ENCODE data around the gene DDX3Y. TPM values are rescaled to one million over a fixed set of nuclear protein-coding genes. Genes with fewer than 3 reads are reported as not detected.

The DDX3Y gene
- total RNA-seq, 1 donor from 2014 or later: 54.0 TPM

GRCh38 chrY:12905517-12905872 lies 827 bp downstream of the DDX3Y start:
- Mint-ChIP-seq H3K27ac (ENCODE audit: unreplicated experiment) (peak overlapping the region; percentile 98), H3K4me3 (ENCODE audit: unreplicated experiment) (peak overlapping the region; percentile 95), H3K27me3 (ENCODE audit: unreplicated experiment) (peaks cover 3% of the 10 kb centered on the region), H3K36me3 (ENCODE audit: unreplicated experiment) (no peaks in the 10 kb centered on the region), H3K9me3 (ENCODE audit: unreplicated experiment) (peaks cover 6% of the 10 kb centered on the region), H3K4me1 (ENCODE audit: low read depth, unreplicated experiment) (peaks cover 7% of the 10 kb centered on the region)
- DNase-seq: peak; percentile 52
- no peak for TF ChIP-seq CTCF (IDR thresholded peaks at IDR 0.05; ENCODE audit: partially characterized antibody, unreplicated experiment)

- no peaks in the 10 kb centered on the region for H3K36me3 Mint-ChIP-seq (ENCODE audit: unreplicated experiment)
- peaks cover 7% of the 10 kb centered on the region for H3K4me1 Mint-ChIP-seq (ENCODE audit: low read depth, unreplicated experiment)
- H3K4me3 Mint-ChIP-seq (ENCODE audit: unreplicated experiment): peak overlapping the region; percentile 95
- H3K9me3 Mint-ChIP-seq (ENCODE audit: unreplicated experiment): peaks cover 6% of the 10 kb centered on the region
- no peak for DNase-seq
- peaks cover 3% of the 10 kb centered on the region for H3K27me3 Mint-ChIP-seq (ENCODE audit: unreplicated experiment)
- H3K27ac Mint-ChIP-seq (ENCODE audit: unreplicated experiment): peak overlapping the region; percentile 98
- no peak for TF ChIP-seq CTCF (IDR thresholded peaks at IDR 0.05; ENCODE audit: partially characterized antibody, unreplicated experiment)
Observed at GRCh38 chrY:12905895-12906294, 1.2 kb downstream of the DDX3Y start.

- Mint-ChIP-seq H3K4me1 (ENCODE audit: low read depth, unreplicated experiment) (no peaks in the 10 kb centered on the region), H3K36me3 (ENCODE audit: unreplicated experiment) (peaks cover 4% of the 10 kb centered on the region), H3K4me3 (ENCODE audit: unreplicated experiment) (no peak overlapping the region), H3K9me3 (ENCODE audit: unreplicated experiment) (no peaks in the 10 kb centered on the region), H3K27me3 (ENCODE audit: unreplicated experiment) (no peaks in the 10 kb centered on the region), H3K27ac (ENCODE audit: unreplicated experiment) (no peak overlapping the region)
- DNase-seq: no peak
- no peak for TF ChIP-seq CTCF (IDR thresholded peaks at IDR 0.05; ENCODE audit: partially characterized antibody, unreplicated experiment)
Observed at GRCh38 chrY:12913541-12913940, 8.9 kb downstream of the DDX3Y start.

- no peak for TF ChIP-seq CTCF (IDR thresholded peaks at IDR 0.05; ENCODE audit: partially characterized antibody, unreplicated experiment)
- H3K9me3 Mint-ChIP-seq (ENCODE audit: unreplicated experiment): no peaks in the 10 kb centered on the region
- DNase-seq: no peak
- no peak overlapping the region for H3K27ac Mint-ChIP-seq (ENCODE audit: unreplicated experiment)
- H3K4me1 Mint-ChIP-seq (ENCODE audit: low read depth, unreplicated experiment): no peaks in the 10 kb centered on the region
- no peaks in the 10 kb centered on the region for H3K27me3 Mint-ChIP-seq (ENCODE audit: unreplicated experiment)
- no peaks in the 10 kb centered on the region for H3K36me3 Mint-ChIP-seq (ENCODE audit: unreplicated experiment)
- H3K4me3 Mint-ChIP-seq (ENCODE audit: unreplicated experiment): no peak overlapping the region
Observed at GRCh38 chrY:12928043-12928442, 23.4 kb downstream of the DDX3Y start.

- Mint-ChIP-seq H3K4me1 (ENCODE audit: low read depth, unreplicated experiment) (no peaks in the 10 kb centered on the region), H3K9me3 (ENCODE audit: unreplicated experiment) (no peaks in the 10 kb centered on the region), H3K27ac (ENCODE audit: unreplicated experiment) (no peak overlapping the region), H3K36me3 (ENCODE audit: unreplicated experiment) (no peaks in the 10 kb centered on the region), H3K4me3 (ENCODE audit: unreplicated experiment) (no peak overlapping the region), H3K27me3 (ENCODE audit: unreplicated experiment) (no peaks in the 10 kb centered on the region)
- no peak for TF ChIP-seq CTCF (IDR thresholded peaks at IDR 0.05; ENCODE audit: partially characterized antibody, unreplicated experiment)
- DNase-seq: no peak
Observed at GRCh38 chrY:12941725-12942687, 37.3 kb downstream of the DDX3Y start.

All from glutamatergic neuron (in vitro differentiated cells).